ENCODE measurements around the gene JAG2.

JAG2 gene

GRCh38 chr14:105193916-105194782 is 25.6 kb upstream of the JAG2 start:
- no peak for TF ChIP-seq CTCF (conservative IDR thresholded peaks at IDR 0.05; ENCODE audit: low read length)
- no peak for DNase-seq (ENCODE audit: low read depth)
- no peak overlapping the region for H3K4me3 ChIP-seq (ENCODE audit: low read length)

GRCh38 chr14:105192866-105193731 is 24.5 kb upstream of the JAG2 start:
- TF ChIP-seq CTCF (conservative IDR thresholded peaks at IDR 0.05; ENCODE audit: low read length) = no peak
- no peak overlapping the region for H3K4me3 ChIP-seq (ENCODE audit: low read length)
- DNase-seq (ENCODE audit: low read depth) = no peak

- no peak overlapping the region for H3K4me3 ChIP-seq (ENCODE audit: low read length)
- no peak for DNase-seq (ENCODE audit: low read depth)
- no peak for TF ChIP-seq CTCF (conservative IDR thresholded peaks at IDR 0.05; ENCODE audit: low read length)
Observed at GRCh38 chr14:105187935-105188524, 19.5 kb upstream of the JAG2 start.

- H3K4me3 ChIP-seq (ENCODE audit: low read length) = no peak overlapping the region
- DNase-seq (ENCODE audit: low read depth) = no peak
- no peak for TF ChIP-seq CTCF (conservative IDR thresholded peaks at IDR 0.05; ENCODE audit: low read length)
Observed at GRCh38 chr14:105187116-105187515, 18.5 kb upstream of the JAG2 start.

- no peak for DNase-seq (ENCODE audit: low read depth)
- H3K4me3 ChIP-seq (ENCODE audit: low read length) = no peak overlapping the region
- no peak for TF ChIP-seq CTCF (conservative IDR thresholded peaks at IDR 0.05; ENCODE audit: low read length)
Observed at GRCh38 chr14:105185973-105186372, 17.4 kb upstream of the JAG2 start.

- TF ChIP-seq CTCF (conservative IDR thresholded peaks at IDR 0.05; ENCODE audit: low read length) = no peak
- H3K4me3 ChIP-seq (ENCODE audit: low read length) = no peak overlapping the region
- DNase-seq (ENCODE audit: low read depth) = no peak
Observed at GRCh38 chr14:105185001-105185400, 16.4 kb upstream of the JAG2 start.

Data from AG10803 (cell line).